ENCODE measurements around the gene PCYT1B. TPM values are rescaled to one million over a fixed set of nuclear protein-coding genes. Genes with fewer than 3 reads are reported as not detected.
"Not testable (repeated sequence)": the region's sequence is repeated elsewhere in the genome, so short reads cannot be mapped to it uniquely, and the experiment has no call there.

The PCYT1B gene
- total and polyA plus RNA-seq, 9 of the 15 experiments (the other 6 are each of a cell fraction or from before 2014, with no cell fraction given): 0.04 to 0.34 (median 0.07) TPM; not detected in 1

GRCh38 chrX:24655679-24656078, 8.5 kb upstream of the PCYT1B start:
- intact Hi-C loops (cut with micrococcal nuclease); H3K9me1 ChIP-seq (ENCODE audit: control insufficient read depth, insufficient read depth, low read length); H3K27ac ChIP-seq (ENCODE audit: extremely low read depth, low read depth, low read length); H4K20me1 ChIP-seq (replicated peaks; ENCODE audit: control insufficient read depth, insufficient read depth, low read length); H3K4me2 ChIP-seq (ENCODE audit: insufficient read depth, low read length); H3K4me1 ChIP-seq (replicated peaks in 1 of 2; ENCODE audit: control insufficient read depth in 2 of 2, insufficient read depth in 2 of 2, low read length in 2 of 2); H3K4me3 ChIP-seq; H3K36me3 ChIP-seq (ENCODE audit: control insufficient read depth, insufficient read depth, low read length); H3K9me3 ChIP-seq (replicated peaks; ENCODE audit: control insufficient read depth, insufficient read depth, low read depth, low read length); H3K79me2 ChIP-seq (ENCODE audit: control insufficient read depth, insufficient read depth, low read length); DNase-seq (ENCODE audit: extremely low read depth in 1 of 4, low spot score in 3 of 4); FAIRE-seq; H2AFZ ChIP-seq (ENCODE audit: low read depth, low read length); H3K27me3 ChIP-seq (ENCODE audit: control insufficient read depth in 2 of 2, insufficient read depth in 2 of 2, low read length in 2 of 2); H3K9ac ChIP-seq (ENCODE audit: insufficient read depth in 1 of 2, low read depth in 2 of 2, low read length in 2 of 2); CTCF ChIA-PET (ENCODE audit: low intra/inter-chr PET ratio); BruUV-seq (replicated peaks); in situ Hi-C loops (cut with MboI): not testable (repeated sequence)
- peak in 1 of 3 experiments; percentile 19; a peak in 1 of 6 replicates for TF ChIP-seq CTCF (IDR thresholded peaks at IDR 0.05 in 2 of 3, conservative IDR thresholded peaks at IDR 0.05 in 1 of 3; ENCODE audit: insufficient read depth in 2 of 3, low read depth in 1 of 3, low read length in 3 of 3)
- 0 out of 4 replicates have a peak, but pooled peaks of 1 of the 2 experiments have one; percentile 16 for TF ChIP-seq RAD21 (CRISPR knock-in tag; conservative IDR thresholded peaks at IDR 0.05 in 1 of 2, IDR thresholded peaks at IDR 0.05 in 1 of 2)
- 0 out of 3 replicates have a peak, but pooled peaks have one; percentile 49 for ATAC-seq
- POLR2A ChIA-PET: interaction anchor here (1.0 kb wide), 1 partner anchor 38 kb away, joined by 3 read pairs; the partner anchor contains the start of gene POLA1
- 27% methylated on average over 5 of the region's 9 CpGs for WGBS (ENCODE audit: insufficient coverage, low coverage, missing lambda C conversion rate)

DNA sequence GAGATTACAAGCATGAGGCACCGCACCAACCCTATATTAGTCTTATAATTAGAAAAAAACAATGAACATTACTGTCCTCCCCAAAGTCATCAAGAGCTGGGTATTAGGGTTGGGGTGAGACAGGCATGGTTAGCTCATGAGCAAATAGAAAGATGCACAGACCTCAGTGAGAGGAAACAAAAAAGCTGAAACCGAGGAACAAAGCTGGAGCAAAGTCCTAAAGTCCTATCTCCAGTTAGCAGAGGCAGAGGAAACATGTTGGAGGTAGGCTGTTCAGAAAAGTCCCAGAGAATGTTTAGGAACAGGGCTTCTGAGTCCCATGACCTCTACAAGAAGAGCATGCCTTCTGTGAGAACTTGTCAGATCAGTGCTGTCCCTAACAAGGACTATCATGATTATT, 4.6 kb upstream of the PCYT1B start:
- no peak for ATAC-seq
- Histone ChIP-seq H3K79me2 (ENCODE audit: control insufficient read depth, insufficient read depth, low read length) (no peaks in the 10 kb centered on the region), H3K36me3 (ENCODE audit: control insufficient read depth, insufficient read depth, low read length) (no peaks in the 10 kb centered on the region), H2AFZ (ENCODE audit: low read depth, low read length) (no peak overlapping the region), H3K9me3 (replicated peaks; ENCODE audit: control insufficient read depth, insufficient read depth, low read depth, low read length) (no peaks in the 10 kb centered on the region), H3K4me3 (no peak overlapping the region), H3K27ac (ENCODE audit: extremely low read depth, low read depth, low read length) (no peak overlapping the region), H4K20me1 (replicated peaks; ENCODE audit: control insufficient read depth, insufficient read depth, low read length) (no peaks in the 10 kb centered on the region), H3K4me2 (ENCODE audit: insufficient read depth, low read length) (no peak overlapping the region), H3K9me1 (ENCODE audit: control insufficient read depth, insufficient read depth, low read length) (no peaks in the 10 kb centered on the region), H3K27me3 (ENCODE audit: control insufficient read depth in 2 of 2, insufficient read depth in 2 of 2, low read length in 2 of 2) (no peaks in the 10 kb centered on the region), H3K4me1 (replicated peaks in 1 of 2; ENCODE audit: control insufficient read depth in 2 of 2, insufficient read depth in 2 of 2, low read length in 2 of 2) (peaks cover 0 to 2% of the 10 kb centered on the region in 2 experiments; a peak in 1 of 5 replicates), H3K9ac (ENCODE audit: insufficient read depth in 1 of 2, low read depth in 2 of 2, low read length in 2 of 2) (no peak overlapping the region)
- in situ Hi-C loops (cut with MboI) (no loop called here), intact Hi-C loops (cut with micrococcal nuclease) (no loop called here)
- ChIA-PET CTCF (ENCODE audit: low intra/inter-chr PET ratio) (no interaction called here), POLR2A (no interaction called here)
- BruUV-seq (replicated peaks): no TSS peak
- DNase-seq (ENCODE audit: extremely low read depth in 1 of 4, low spot score in 3 of 4): no peak
- peak; percentile 42 for FAIRE-seq
- 5% methylated on average over 2 of the region's 2 CpGs for WGBS (ENCODE audit: insufficient coverage, low coverage, missing lambda C conversion rate)
- TF ChIP-seq ZC3H4 (CRISPR knock-in tag; IDR thresholded peaks at IDR 0.05; ENCODE audit: borderline replicate concordance) (no peak), KLF10 (CRISPR knock-in tag; IDR thresholded peaks at IDR 0.05) (no peak), HINFP (tag; conservative IDR thresholded peaks at IDR 0.05; ENCODE audit: low read depth) (no peak), EP400 (IDR thresholded peaks at IDR 0.05) (no peak), MCM2 (IDR thresholded peaks at IDR 0.05; ENCODE audit: low read depth) (no peak), RBM34 (IDR thresholded peaks at IDR 0.05; ENCODE audit: borderline replicate concordance, insufficient read depth, low read length) (no peak), GTF2A2 (tag; IDR thresholded peaks at IDR 0.05) (no peak)
- TF ChIP-seq, protein P1, sequence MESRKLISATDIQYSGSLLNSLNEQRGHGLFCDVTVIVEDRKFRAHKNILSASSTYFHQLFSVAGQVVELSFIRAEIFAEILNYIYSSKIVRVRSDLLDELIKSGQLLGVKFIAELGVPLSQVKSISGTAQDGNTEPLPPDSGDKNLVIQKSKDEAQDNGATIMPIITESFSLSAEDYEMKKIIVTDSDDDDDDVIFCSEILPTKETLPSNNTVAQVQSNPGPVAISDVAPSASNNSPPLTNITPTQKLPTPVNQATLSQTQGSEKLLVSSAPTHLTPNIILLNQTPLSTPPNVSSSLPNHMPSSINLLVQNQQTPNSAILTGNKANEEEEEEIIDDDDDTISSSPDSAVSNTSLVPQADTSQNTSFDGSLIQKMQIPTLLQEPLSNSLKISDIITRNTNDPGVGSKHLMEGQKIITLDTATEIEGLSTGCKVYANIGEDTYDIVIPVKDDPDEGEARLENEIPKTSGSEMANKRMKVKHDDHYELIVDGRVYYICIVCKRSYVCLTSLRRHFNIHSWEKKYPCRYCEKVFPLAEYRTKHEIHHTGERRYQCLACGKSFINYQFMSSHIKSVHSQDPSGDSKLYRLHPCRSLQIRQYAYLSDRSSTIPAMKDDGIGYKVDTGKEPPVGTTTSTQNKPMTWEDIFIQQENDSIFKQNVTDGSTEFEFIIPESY (CRISPR knock-in tag; IDR thresholded peaks at IDR 0.05): no peak

Data from K562 (cell line).